HepG2 (cell line): ENCODE results near the gene KCNF1. TPM values are rescaled to one million over a fixed set of nuclear protein-coding genes. Genes with fewer than 3 reads are reported as not detected.

Experiments
- ATAC-seq: fragments of 200-7000 bp; cut with Tn5 transposase; 3 replicates; pipeline ENCODE4 v1.9.1; 2020; ENCODE audit warnings: mild to moderate bottlenecking, moderate library complexity
- BruUV-seq: library from RNA; stranded (reverse); fragments of 400-500 nt; replicated peaks from 2 replicates; lab custom pipeline; 2021; lab: Mats Ljungman, UMichigan
- CTCF ChIA-PET: fragments of 300-600 bp; formaldehyde crosslinking; extraction: SDS; loops from one replicate; lab custom pipeline; 2021; ENCODE audit warnings: low total read pairs, inconsistent platforms, low intra/inter-chr PET ratio; lab: Yijun Ruan, JAX
- POLR2A ChIA-PET: fragments of 350-600 bp; sonication (Branson Sonifier 250); formaldehyde crosslinking; loops from one replicate; lab custom pipeline; 2020; ENCODE audit warnings: antibody characterized with exemption, inconsistent platforms; lab: Yijun Ruan, JAX
- DNase-seq: peaks from one replicate; pipeline ENCODE4 v3.0.0-alpha.2; 2015; ENCODE audit warnings: low spot score
- FAIRE-seq: peaks from 3 replicates; lab custom pipeline; 2011; peaks lifted over from hg19 to GRCh38; lab: Jason Lieb, UNC
- H2AFZ ChIP-seq: one replicate; pipeline ENCODE4 v1.6.1; 2011; ENCODE audit warnings: low read length, inconsistent platforms
- H3K27ac ChIP-seq: fragments of 300-600 bp; 3 replicates; pipeline ENCODE4 v1.8.0; 2011; ENCODE audit warnings: mixed run types, mild to moderate bottlenecking, mixed read lengths, low read length, inconsistent platforms; ENCODE audit not compliant: insufficient read depth; ENCODE audit errors: extremely low read length
- H3K27me3 ChIP-seq, 2 experiments: fragments of 200-600 bp in 1 of 2; 2 replicates in 1 of 2; 3 replicates in 1 of 2; pipeline versions ENCODE4 v1.6.0 to v1.8.0; 2011; ENCODE audit warnings: low read length in 2 of 2, mild to moderate bottlenecking in 2 of 2, moderate library complexity in 2 of 2, inconsistent platforms in 1 of 2; ENCODE audit not compliant: insufficient read depth in 2 of 2, control insufficient read depth in 1 of 2
- H3K36me3 ChIP-seq, 2 experiments: fragments of 200-600 bp in 1 of 2; replicated peaks in 1 of 2; 2 replicates in 1 of 2; 3 replicates in 1 of 2; pipeline versions ENCODE4 v1.5.1 to v1.8.0; 2011; ENCODE audit warnings: low read length in 2 of 2, inconsistent platforms in 1 of 2; ENCODE audit not compliant: insufficient read depth in 2 of 2, control insufficient read depth in 1 of 2
- H3K4me1 ChIP-seq: 2 replicates; pipeline ENCODE4 v1.5.1; 2012; ENCODE audit warnings: low read length, inconsistent platforms; ENCODE audit not compliant: insufficient read depth
- H3K4me2 ChIP-seq: 2 replicates; pipeline ENCODE4 v1.6.0; 2011; ENCODE audit warnings: low read depth, low read length, inconsistent platforms
- H3K4me3 ChIP-seq, 3 experiments: fragments of 200-600 bp in 1 of 3; sonication (generic), shearing (Covaris generic) in 1 of 3; replicated peaks in 1 of 3; 2 replicates each; pipeline ENCODE4 v1.5.1; 2011 to 2016; ENCODE audit warnings: low read length in 3 of 3, inconsistent platforms in 2 of 3, low read depth in 2 of 3, mild to moderate bottlenecking in 2 of 3, control low read depth in 1 of 3, mixed read lengths in 1 of 3; ENCODE audit not compliant: insufficient read depth in 1 of 3
- H3K79me2 ChIP-seq: one replicate; pipeline ENCODE4 v1.6.1; 2011; ENCODE audit warnings: low read length, inconsistent platforms; ENCODE audit not compliant: insufficient read depth
- H3K9ac ChIP-seq: 2 replicates; pipeline ENCODE4 v1.6.0; 2011; ENCODE audit warnings: mild to moderate bottlenecking, low read depth, low read length, inconsistent platforms; ENCODE audit not compliant: insufficient read depth
- H3K9me3 ChIP-seq: 2 replicates; pipeline ENCODE4 v1.5.1; 2012; ENCODE audit warnings: mild to moderate bottlenecking, low read length
- H4K20me1 ChIP-seq: 2 replicates; pipeline ENCODE4 v1.6.0; 2011; ENCODE audit warnings: inconsistent platforms, mild to moderate bottlenecking, low read length, moderate library complexity; ENCODE audit not compliant: insufficient read depth
- HMG20B ChIP-seq: conservative IDR thresholded peaks from 2 replicates; pipeline ENCODE4 v1.6.1; 2016; ENCODE audit warnings: missing genetic modification reagents, missing compliant biosample characterization
- HNF4A ChIP-seq: sonication (generic); formaldehyde crosslinking; IDR thresholded peaks from 2 replicates; pipeline ENCODE4 v1.4.0; 2020; ENCODE audit warnings: missing genetic modification reagents
- MIER3 ChIP-seq: IDR thresholded peaks from 2 replicates; pipeline ENCODE4 v1.6.1; 2016; ENCODE audit warnings: missing compliant biosample characterization, borderline replicate concordance
- MLXIP ChIP-seq: sonication (generic); formaldehyde crosslinking; IDR thresholded peaks from 2 replicates; pipeline ENCODE4 v1.9.0; 2021; ENCODE audit warnings: missing genetic modification reagents, borderline replicate concordance
- NFYC ChIP-seq: IDR thresholded peaks from 2 replicates; pipeline ENCODE4 v1.6.1; 2016; ENCODE audit warnings: missing genetic modification reagents, missing compliant biosample characterization
- PAWR ChIP-seq: sonication (generic); formaldehyde crosslinking; IDR thresholded peaks from 2 replicates; pipeline ENCODE4 v1.4.0; 2020; ENCODE audit warnings: missing genetic modification reagents, mild to moderate bottlenecking, borderline replicate concordance
- THRA ChIP-seq: sonication (generic); formaldehyde crosslinking; IDR thresholded peaks from 2 replicates; pipeline ENCODE4 v1.4.0; 2020; ENCODE audit warnings: missing genetic modification reagents, borderline replicate concordance
- TRIM24 ChIP-seq: sonication (generic); formaldehyde crosslinking; IDR thresholded peaks from 2 replicates; pipeline ENCODE4 v1.8.0; 2022; ENCODE audit warnings: mild to moderate bottlenecking, missing genetic modification reagents
- ZFP36L2 ChIP-seq: sonication (generic); formaldehyde crosslinking; IDR thresholded peaks from 2 replicates; pipeline ENCODE4 v1.4.0; 2020; ENCODE audit warnings: missing genetic modification reagents
- ZNF225 ChIP-seq: sonication (generic); formaldehyde crosslinking; IDR thresholded peaks from 2 replicates; pipeline ENCODE4 v1.4.0; 2020; ENCODE audit warnings: mild to moderate bottlenecking, missing genetic modification reagents
- ZNF619 ChIP-seq: sonication (generic); formaldehyde crosslinking; IDR thresholded peaks from 2 replicates; pipeline ENCODE4 v1.4.0; 2020; ENCODE audit warnings: mild to moderate bottlenecking, missing genetic modification reagents
- ZNF883 ChIP-seq: sonication (generic); formaldehyde crosslinking; IDR thresholded peaks from 2 replicates; pipeline ENCODE4 v1.5.1; 2020; ENCODE audit warnings: mild to moderate bottlenecking, missing genetic modification reagents; ENCODE audit errors: not compliant biosample characterization
- ZSCAN22 ChIP-seq: sonication (generic); formaldehyde crosslinking; IDR thresholded peaks from 2 replicates; pipeline ENCODE4 v1.4.0; 2020; ENCODE audit warnings: mild to moderate bottlenecking, missing genetic modification reagents
- WGBS: methylation state at CpG from one replicate; pipeline ENCODE4 v1.1.6; 2017; ENCODE audit warnings: low lambda C conversion rate; 5-methylcytosine and 5-hydroxymethylcytosine counted together
- in situ Hi-C: cut with HindIII; loops from 2 replicates; pipeline ENCODE4 v1.10.0; 2017; ENCODE audit warnings: low pct_unique_long_range_greater_than_20kb; ENCODE audit not compliant: extremely low pct_ligation_motif_present
- intact Hi-C: fragments of 100-400 bp; cut with micrococcal nuclease; formaldehyde crosslinking; loops from one replicate; pipeline ENCODE4 v1.10.0; 2022; ENCODE audit not compliant: unreplicated experiment
- polyA plus RNA-seq, 8 experiments: library from polyadenylated mRNA; depleted of rRNA in 3 of 8; stranded (reverse) in 7 of 8; unstranded in 1 of 8; fragments of >200 nt; fragmentation: Illumina TruSeq in 4 of 8; extraction: Trizol in 4 of 8; gene quantifications; 2 replicates each; pipeline versions ENCODE4 v1.2.1 to v1.2.3, GENCODE V29; 2011 to 2016; ENCODE audit warnings: low read depth in 4 of 8, missing spikeins in 1 of 8, mixed read lengths in 1 of 8; ENCODE audit not compliant: insufficient read depth in 1 of 8
- total RNA-seq, 5 experiments: library from RNA; depleted of rRNA; stranded (reverse); fragments of >200 nt; fragmentation: Illumina TruSeq; extraction: Trizol; gene quantifications; 2 replicates each; pipeline ENCODE4 v1.2.3, GENCODE V29; 2016; ENCODE audit warnings: low read depth in 1 of 5

Gene KCNF1
- total and polyA plus RNA-seq, 2 of the 13 experiments (the other 11 are each of a cell fraction or from before 2014, with no cell fraction given), result 0.09 to 0.12 TPM

GRCh38 chr2:10879624-10880585 lies 31.8 kb upstream of the KCNF1 start:
- FAIRE-seq, result no peak
- no peaks in the 10 kb centered on the region for H3K79me2 ChIP-seq
- no peak overlapping the region for H3K4me3 ChIP-seq
- H3K27me3 ChIP-seq, result peaks cover 0 to 27% of the 10 kb centered on the region in 2 experiments; a peak in 2 of 5 replicates
- no peaks in the 10 kb centered on the region for H3K36me3 ChIP-seq
- ChIA-PET POLR2A (no interaction called here), CTCF (no interaction called here)
- H2AFZ ChIP-seq, result no peak overlapping the region
- TF ChIP-seq NFYC (peak; percentile 19; the same call in 1 of the 2 replicates), HMG20B (CRISPR knock-in tag) (no peak), ZNF225 (no peak), TRIM24 (CRISPR knock-in tag) (no peak), MIER3 (no peak)
- BruUV-seq, result no TSS peak
- WGBS, result 47% methylated on average over 21 of the region's 22 CpGs
- DNase-seq, result no peak
- no peaks in the 10 kb centered on the region for H4K20me1 ChIP-seq
- peak overlapping the region; percentile 9; the same call in 1 of the 2 replicates for H3K4me2 ChIP-seq
- in situ Hi-C loops (no loop called here), intact Hi-C loops (no loop called here)
- H3K27ac ChIP-seq, result no peak overlapping the region
- H3K9ac ChIP-seq, result no peak overlapping the region
- H3K4me1 ChIP-seq, result peaks cover 25% of the 10 kb centered on the region
- H3K9me3 ChIP-seq, result no peaks in the 10 kb centered on the region
- ATAC-seq, result peak; percentile 51

GRCh38 chr2:10880586-10881321 lies 31.0 kb upstream of the KCNF1 start:
- ChIA-PET CTCF (no interaction called here), POLR2A (no interaction called here)
- H3K79me2 ChIP-seq, result no peaks in the 10 kb centered on the region
- H3K36me3 ChIP-seq, result no peaks in the 10 kb centered on the region
- peaks cover 0 to 24% of the 10 kb centered on the region in 2 experiments; a peak in 2 of 5 replicates for H3K27me3 ChIP-seq
- peaks cover 33% of the 10 kb centered on the region for H3K4me1 ChIP-seq
- H3K4me3 ChIP-seq, result no peak overlapping the region
- H3K9ac ChIP-seq, result no peak overlapping the region
- FAIRE-seq (no peak), ATAC-seq (no peak), DNase-seq (no peak)
- 72% methylated on average over 20 of the region's 20 CpGs for WGBS
- intact Hi-C loops, result no loop called here
- no peak overlapping the region for H2AFZ ChIP-seq
- no peak overlapping the region for H3K27ac ChIP-seq
- in situ Hi-C loops, result no loop called here
- no peaks in the 10 kb centered on the region for H3K9me3 ChIP-seq
- H3K4me2 ChIP-seq, result no peak overlapping the region
- BruUV-seq, result no TSS peak
- no peaks in the 10 kb centered on the region for H4K20me1 ChIP-seq
- TF ChIP-seq ZSCAN22 (no peak), ZNF883 (CRISPR knock-in tag) (no peak), MLXIP (CRISPR knock-in tag) (no peak), ZNF619 (no peak), THRA (CRISPR knock-in tag) (no peak), PAWR (no peak), ZFP36L2 (CRISPR knock-in tag) (no peak), HNF4A (CRISPR knock-in tag) (no peak)
